Gastroesophageal sphincter (tissue), 4 donors: ENCODE results near the gene NRL. TPM values are rescaled to one million over a fixed set of nuclear protein-coding genes. Genes with fewer than 3 reads are reported as not detected.

Experiments
- ATAC-seq: fragments of 150-250 bp; one replicate; pipeline ENCODE4 v1.9.1; 2016; ENCODE audit warnings: mild to moderate bottlenecking, moderate library complexity
- H3K27ac ChIP-seq, 4 donors: fragments of 200-600 bp; sonication (generic) in 3 of 4; 1 replicate in 3 of 4; 2 replicates in 1 of 4; pipeline ENCODE4 v1.5.1; 2016 to 2019
- H3K27me3 ChIP-seq: fragments of 200-600 bp; sonication (generic); one replicate; pipeline ENCODE4 v1.5.1; 2019
- H3K36me3 ChIP-seq, 2 donors: fragments of 200-600 bp; sonication (generic); one replicate each; pipeline ENCODE4 v1.5.1; 2019; ENCODE audit warnings: control low read depth in 1 of 2
- H3K4me1 ChIP-seq, 3 donors: fragments of 200-600 bp; sonication (generic); 1 replicate in 2 of 3; 2 replicates in 1 of 3; pipeline ENCODE4 v1.5.1; 2016 to 2019; ENCODE audit warnings: control low read depth in 2 of 3
- H3K4me3 ChIP-seq, 2 donors: fragments of 200-600 bp; sonication (generic); one replicate each; pipeline ENCODE4 v1.5.1; 2019; ENCODE audit warnings: mild to moderate bottlenecking in 1 of 2, moderate library complexity in 1 of 2
- H3K9me3 ChIP-seq, 3 donors: fragments of 200-600 bp; sonication (generic); one replicate each; pipeline ENCODE4 v1.5.1; 2017 to 2019; ENCODE audit warnings: control low read depth in 2 of 3
- CTCF ChIP-seq, 4 experiments: fragments of 200-600 bp in 2 of 4; fragments of 450-650 bp in 2 of 4; sonication (generic) in 1 of 4; IDR thresholded peaks; one replicate each; pipeline ENCODE4 v1.5.1; 2017 to 2019; ENCODE audit warnings: antibody characterized with exemption in 4 of 4, mild to moderate bottlenecking in 2 of 4, moderate library complexity in 2 of 4
- EP300 ChIP-seq: sonication (generic); formaldehyde crosslinking; IDR thresholded peaks from one replicate; pipeline ENCODE4 v1.6.1; 2017; ENCODE audit warnings: antibody characterized with exemption, mild to moderate bottlenecking
- POLR2A ChIP-seq, 2 donors: fragments of 450-650 bp; IDR thresholded peaks; one replicate each; pipeline ENCODE4 v1.6.1; 2017; ENCODE audit warnings: antibody characterized with exemption in 2 of 2, mild to moderate bottlenecking in 2 of 2, moderate library complexity in 1 of 2
- POLR2AphosphoS5 ChIP-seq: sonication (generic); formaldehyde crosslinking; IDR thresholded peaks from one replicate; pipeline ENCODE4 v1.6.1; 2017; ENCODE audit warnings: antibody characterized with exemption
- WGBS, 2 donors: methylation state at CpG; one replicate each; pipeline ENCODE4 v1.1.5; 2018; ENCODE audit warnings: low coverage in 1 of 2; 5-methylcytosine and 5-hydroxymethylcytosine counted together
- total RNA-seq, 4 donors: library from RNA; depleted of rRNA; stranded (reverse); fragments of >200 nt; gene quantifications; one replicate each; pipeline ENCODE4 v1.1.0, GENCODE V29; 2016

NRL gene
- total RNA-seq, 4 donors from 2014 or later: 0.81 to 10.4 (median 5.0) TPM; not detected in 1

GRCh38 chr14:24150993-24151392 lies 36.2 kb upstream of the NRL start:
- WGBS, 2 donors: 60 to 78% methylated on average over 1 to 3 of the region's 9 CpGs
- H3K4me3 ChIP-seq: no peak overlapping the region
- H3K36me3 ChIP-seq: peaks cover 0 to 77% of the 10 kb centered on the region in 2 donors
- no peak overlapping the region for H3K27ac ChIP-seq
- ATAC-seq: no peak
- no peaks in the 10 kb centered on the region for H3K9me3 ChIP-seq
- no peaks in the 10 kb centered on the region for H3K27me3 ChIP-seq
- peaks cover 0 to 36% (median 12%) of the 10 kb centered on the region in 3 donors for H3K4me1 ChIP-seq
- TF ChIP-seq POLR2A (IDR thresholded peaks at IDR 0.05): no peak
- no peak for TF ChIP-seq EP300
- TF ChIP-seq POLR2AphosphoS5: no peak
- no peak for TF ChIP-seq CTCF (IDR thresholded peaks at IDR 0.05)

- no peak for TF ChIP-seq EP300
- no peak for TF ChIP-seq POLR2AphosphoS5
- no peak for TF ChIP-seq POLR2A (IDR thresholded peaks at IDR 0.05)
- no peak for TF ChIP-seq CTCF (IDR thresholded peaks at IDR 0.05)
- H3K4me3 ChIP-seq: no peak overlapping the region
- H3K9me3 ChIP-seq: no peaks in the 10 kb centered on the region
- peaks cover 0 to 40% (median 16%) of the 10 kb centered on the region in 3 donors for H3K4me1 ChIP-seq
- ATAC-seq: no peak
- 90% methylated on average over 2 of the region's 9 CpGs; no CpG with 5 or more reads in 1 of the 2 donors for WGBS, 2 donors
- no peak overlapping the region for H3K27ac ChIP-seq
- H3K27me3 ChIP-seq: no peaks in the 10 kb centered on the region
- H3K36me3 ChIP-seq: peaks cover 0 to 72% of the 10 kb centered on the region in 2 donors
Observed at GRCh38 chr14:24150567-24150966, 35.8 kb upstream of the NRL start.

GRCh38 chr14:24150061-24150460 lies 35.3 kb upstream of the NRL start:
- H3K36me3 ChIP-seq: peaks cover 0 to 67% of the 10 kb centered on the region in 2 donors
- no peak for ATAC-seq
- H3K27me3 ChIP-seq: no peaks in the 10 kb centered on the region
- H3K4me1 ChIP-seq: peaks cover 0 to 46% (median 21%) of the 10 kb centered on the region in 3 donors
- no peak overlapping the region for H3K27ac ChIP-seq
- H3K4me3 ChIP-seq: no peak overlapping the region
- H3K9me3 ChIP-seq: no peaks in the 10 kb centered on the region
- TF ChIP-seq POLR2AphosphoS5 (no peak), POLR2A (IDR thresholded peaks at IDR 0.05) (no peak), EP300 (no peak), CTCF (IDR thresholded peaks at IDR 0.05) (no peak)
- WGBS, 2 donors: 81% methylated on average over 4 of the region's 9 CpGs; no CpG with 5 or more reads in 1 of the 2 donors

- WGBS, 2 donors: 100% methylated on average over 1 of the region's 3 CpGs; no CpG with 5 or more reads in 1 of the 2 donors
- Histone ChIP-seq H3K4me3 (no peak overlapping the region), H3K36me3 (peaks cover 0 to 61% of the 10 kb centered on the region in 2 donors), H3K9me3 (no peaks in the 10 kb centered on the region), H3K4me1 (peaks cover 0 to 50% (median 21%) of the 10 kb centered on the region in 3 donors), H3K27me3 (no peaks in the 10 kb centered on the region), H3K27ac (no peak overlapping the region)
- TF ChIP-seq CTCF (IDR thresholded peaks at IDR 0.05) (no peak), POLR2AphosphoS5 (no peak), EP300 (no peak), POLR2A (IDR thresholded peaks at IDR 0.05) (no peak)
- ATAC-seq: no peak
Observed at GRCh38 chr14:24149302-24149969, 34.7 kb upstream of the NRL start.

GRCh38 chr14:24147761-24148428 lies 33.1 kb upstream of the NRL start:
- peaks cover 0 to 46% of the 10 kb centered on the region in 2 donors for H3K36me3 ChIP-seq
- no peak for ATAC-seq
- no peaks in the 10 kb centered on the region for H3K27me3 ChIP-seq
- peak overlapping the region; percentile 69 to 92 for H3K4me3 ChIP-seq
- peaks cover 0 to 61% (median 21%) of the 10 kb centered on the region in 3 donors for H3K4me1 ChIP-seq
- WGBS, 2 donors: 6 to 10% methylated on average over 2 to 9 of the region's 29 CpGs
- peak overlapping the region; percentile 78 to 98 (median 91) for H3K27ac ChIP-seq
- no peaks in the 10 kb centered on the region for H3K9me3 ChIP-seq
- TF ChIP-seq POLR2AphosphoS5 (no peak), EP300 (no peak), CTCF (IDR thresholded peaks at IDR 0.05) (no peak), POLR2A (IDR thresholded peaks at IDR 0.05) (no peak)
